Measurements from ENCODE around the gene ZNF808.
"Not testable (repeated sequence)": the region's sequence is repeated elsewhere in the genome, so short reads cannot be mapped to it uniquely, and the experiment has no call there.

The ZNF808 gene

GRCh38 chr19:52593441-52593840 is 66.0 kb downstream of the ZNF808 start:
- DNase-seq (ENCODE audit: low spot score), result not testable (repeated sequence)

- DNase-seq (ENCODE audit: low spot score), result no peak
Measured at GRCh38 chr19:52599241-52599640, 71.8 kb downstream of the ZNF808 start.

GRCh38 chr19:52600639-52601024 is 73.2 kb downstream of the ZNF808 start:
- no peak for DNase-seq (ENCODE audit: low spot score)

- peak; percentile 49 for DNase-seq (ENCODE audit: low spot score)
Measured at GRCh38 chr19:52601025-52601973, 73.8 kb downstream of the ZNF808 start.

GRCh38 chr19:52601974-52602366 is 74.5 kb downstream of the ZNF808 start:
- not testable (repeated sequence) for DNase-seq (ENCODE audit: low spot score)

- no peak for DNase-seq (ENCODE audit: low spot score)
Measured at GRCh38 chr19:52602941-52603340, 75.5 kb downstream of the ZNF808 start.

GRCh38 chr19:52603558-52604207 is 76.2 kb downstream of the ZNF808 start:
- no peak for DNase-seq (ENCODE audit: low spot score)

Data from COLO829 (cell line).